ENCODE results near the gene HCK.

The HCK gene

GRCh38 chr20:32050324-32050841, 1.7 kb upstream of the HCK start:
- TF ChIP-seq CTCF (IDR thresholded peaks at IDR 0.05; ENCODE audit: control insufficient read depth, insufficient read depth, low read depth, low read length, missing control alignments): no peak
- no peak for DNase-seq (ENCODE audit: low read depth)
- H3K4me3 ChIP-seq (ENCODE audit: control insufficient read depth, low read depth, low read length): no peak overlapping the region

DNA sequence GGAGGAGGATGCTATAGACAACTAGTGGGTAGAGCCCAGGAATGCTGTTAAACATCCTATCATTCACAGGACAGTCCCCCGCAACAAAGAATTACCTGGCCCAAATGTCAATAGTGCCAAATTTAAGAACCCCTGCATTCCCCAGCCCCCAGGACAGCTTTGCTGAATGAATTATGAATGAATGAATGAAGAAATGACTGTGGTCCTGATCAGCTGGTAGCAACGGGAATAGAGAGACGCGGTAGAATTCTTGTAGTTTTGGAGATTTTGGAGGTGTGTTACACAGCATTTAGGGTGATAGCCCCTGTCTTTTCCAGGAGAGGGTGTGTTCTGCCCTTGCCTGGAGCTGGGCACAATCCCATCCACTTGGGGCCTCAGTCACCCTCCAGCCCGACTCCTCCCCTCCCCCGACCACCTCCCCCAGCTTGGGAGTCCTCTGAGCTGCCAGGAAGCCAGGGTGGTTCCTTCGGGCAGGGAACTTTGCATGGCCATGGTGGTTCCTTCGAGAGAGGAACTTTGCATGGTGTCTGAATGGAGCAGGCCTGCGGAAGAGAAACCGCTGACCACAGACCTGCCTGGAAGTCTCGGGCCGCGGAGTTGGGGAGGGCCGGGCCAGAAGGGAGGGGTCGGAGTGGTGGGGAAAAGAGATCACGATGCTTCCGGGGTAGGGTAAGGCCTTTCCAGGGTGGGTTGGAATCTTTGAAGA, 1.0 kb upstream of the HCK start:
- DNase-seq (ENCODE audit: low read depth): no peak
- TF ChIP-seq CTCF (IDR thresholded peaks at IDR 0.05; ENCODE audit: control insufficient read depth, insufficient read depth, low read depth, low read length, missing control alignments): no peak
- no peak overlapping the region for H3K4me3 ChIP-seq (ENCODE audit: control insufficient read depth, low read depth, low read length)

DNA sequence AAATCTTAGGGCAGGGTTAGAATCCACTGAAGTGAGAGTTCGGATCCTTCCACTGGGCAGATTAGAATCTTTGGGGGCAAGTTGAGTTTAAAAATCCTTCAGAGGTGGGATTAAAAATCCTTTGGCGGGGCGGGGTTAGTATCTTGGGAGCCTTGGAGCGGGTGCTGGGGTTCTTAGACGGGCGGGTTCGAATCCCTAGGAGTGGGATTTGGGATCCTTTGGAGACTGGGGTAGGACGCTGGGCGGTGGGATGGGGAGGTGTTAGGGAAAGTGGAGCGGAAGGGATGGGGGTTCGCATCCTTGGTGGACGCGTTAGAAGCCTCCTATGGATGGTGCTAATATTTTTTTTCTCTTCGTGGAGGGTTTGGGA, 337 bp upstream of the HCK start:
- DNase-seq (ENCODE audit: low read depth): no peak
- no peak for TF ChIP-seq CTCF (IDR thresholded peaks at IDR 0.05; ENCODE audit: control insufficient read depth, insufficient read depth, low read depth, low read length, missing control alignments)
- H3K4me3 ChIP-seq (ENCODE audit: control insufficient read depth, low read depth, low read length): no peak overlapping the region

DNA sequence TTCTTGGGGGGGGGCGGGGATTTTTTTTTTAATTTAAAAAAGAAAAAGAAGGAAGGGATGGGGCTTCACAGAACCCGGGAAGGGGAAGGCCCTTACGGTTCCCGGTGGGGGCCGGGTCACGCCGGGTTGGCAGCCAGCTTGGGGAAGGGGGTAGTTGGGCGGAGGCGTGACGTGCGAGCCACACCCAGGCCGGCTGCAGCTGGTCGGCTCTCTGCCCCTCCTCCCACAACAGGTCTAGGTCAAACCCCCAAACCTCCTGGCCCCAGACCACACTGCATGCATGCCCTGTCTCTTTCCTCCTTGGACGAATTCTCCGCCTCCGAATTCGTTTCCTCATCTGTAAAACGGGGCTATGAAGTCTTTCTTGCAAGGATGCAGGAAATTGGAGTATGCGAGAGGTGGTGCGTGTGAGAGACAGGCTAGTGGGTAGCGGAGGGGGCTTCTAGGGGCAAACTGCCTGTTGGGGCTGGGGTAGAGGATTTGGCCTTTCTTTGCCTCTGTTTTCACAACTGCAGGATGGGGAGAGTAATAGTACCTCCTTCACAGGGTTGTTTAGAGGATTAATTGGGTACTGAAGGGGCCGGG, 828 bp downstream of the HCK start:
- no peak overlapping the region for H3K4me3 ChIP-seq (ENCODE audit: control insufficient read depth, low read depth, low read length)
- no peak for TF ChIP-seq CTCF (IDR thresholded peaks at IDR 0.05; ENCODE audit: control insufficient read depth, insufficient read depth, low read depth, low read length, missing control alignments)
- DNase-seq (ENCODE audit: low read depth): no peak

GRCh38 chr20:32053648-32054047, 1.6 kb downstream of the HCK start:
- no peak for TF ChIP-seq CTCF (IDR thresholded peaks at IDR 0.05; ENCODE audit: control insufficient read depth, insufficient read depth, low read depth, low read length, missing control alignments)
- no peak overlapping the region for H3K4me3 ChIP-seq (ENCODE audit: control insufficient read depth, low read depth, low read length)
- DNase-seq (ENCODE audit: low read depth): no peak

DNA sequence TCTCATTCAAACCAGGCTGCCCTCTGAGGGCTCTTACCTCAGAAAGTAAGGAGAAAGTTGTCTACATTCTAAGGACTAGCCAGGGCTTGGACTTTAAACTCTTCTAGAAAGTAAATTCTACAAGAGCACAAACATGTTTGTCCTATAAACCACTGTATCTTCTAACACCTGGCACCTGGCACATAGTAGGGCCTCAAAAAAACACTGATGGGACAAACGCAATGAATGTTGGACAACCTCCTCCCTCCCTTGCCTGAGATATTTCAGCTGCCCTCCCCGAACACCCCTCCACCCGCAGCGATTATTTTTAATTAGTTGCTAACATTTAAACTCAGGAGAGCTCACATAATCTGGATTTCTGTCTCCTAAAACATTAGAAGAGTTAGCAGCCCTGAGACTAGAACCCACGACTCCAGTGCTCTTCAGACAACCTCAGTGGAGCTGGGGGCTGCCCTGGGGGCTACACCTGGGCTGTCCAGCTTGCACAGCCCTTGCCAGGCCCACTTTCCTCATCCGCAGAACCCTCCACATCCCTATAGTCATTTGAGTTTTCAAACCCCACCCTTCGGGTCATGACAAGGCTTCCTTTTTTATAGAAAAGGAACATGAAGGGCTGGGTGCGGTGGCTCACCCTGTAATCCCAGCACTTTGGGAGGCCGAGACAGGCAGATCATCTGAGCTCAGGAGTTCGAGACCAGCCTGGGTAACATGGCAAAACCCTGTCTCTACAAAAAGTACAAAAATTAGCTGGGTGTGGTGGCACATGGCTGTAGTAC, 4.9 kb downstream of the HCK start:
- no peak for TF ChIP-seq CTCF (IDR thresholded peaks at IDR 0.05; ENCODE audit: control insufficient read depth, insufficient read depth, low read depth, low read length, missing control alignments)

More for the DNA sequence above, 4.9 kb downstream of the HCK start:
- no peak for DNase-seq (ENCODE audit: low read depth)
- H3K4me3 ChIP-seq (ENCODE audit: control insufficient read depth, low read depth, low read length): no peak overlapping the region
